Cardiac muscle cell (in vitro differentiated cells and primary cell): ENCODE data around the gene FAM124B. TPM values are rescaled to one million over a fixed set of nuclear protein-coding genes. Genes with fewer than 3 reads are reported as not detected.

ENCODE experiments used
- DNase-seq, 2 donors: peaks; one replicate each; pipeline versions ENCODE4 v3.0.0 to v3.0.0-alpha.2; 2010 to 2017; ENCODE audit warnings: low read depth in 1 of 2, low spot score in 1 of 2
- H3K27ac ChIP-seq: fragments of 200-600 bp; sonication (generic); 2 replicates; pipeline ENCODE4 v1.5.1; 2016
- H3K27me3 ChIP-seq: fragments of 200-600 bp; sonication (generic); 2 replicates; pipeline ENCODE4 v1.6.0; 2016; ENCODE audit warnings: control low read depth
- H3K36me3 ChIP-seq: fragments of 200-600 bp; sonication (generic); 2 replicates; pipeline ENCODE4 v1.5.1; 2016; ENCODE audit warnings: control low read depth
- H3K4me1 ChIP-seq: fragments of 200-600 bp; sonication (generic); 2 replicates; pipeline ENCODE4 v1.8.1; 2017; ENCODE audit warnings: low read depth, mild to moderate bottlenecking, mixed run types
- H3K4me3 ChIP-seq: fragments of 200-600 bp; sonication (generic); 2 replicates; pipeline ENCODE4 v1.5.1; 2016; ENCODE audit warnings: mild to moderate bottlenecking
- H3K9me3 ChIP-seq: fragments of 200-600 bp; sonication (generic); 2 replicates; pipeline ENCODE4 v1.5.1; 2017; ENCODE audit warnings: low read depth, mild to moderate bottlenecking, control low read depth
- polyA plus RNA-seq: library from polyadenylated mRNA; unstranded; fragments of >200 nt; fragmentation: Nextera tagmentation; extraction: Ambion mirVana; gene quantifications from 2 replicates; pipeline ENCODE4 v1.2.1, GENCODE V29; 2016
- total RNA-seq: library from RNA; depleted of rRNA; stranded (reverse); fragments of >200 nt; gene quantifications from 2 replicates; pipeline ENCODE4 v1.2.3, GENCODE V29; 2016
- TF ChIP-seq, protein P1 (sequence below): IDR thresholded peaks from 2 replicates; pipeline ENCODE4 v1.5.1; 2012; ENCODE audit warnings: low read depth, mild to moderate bottlenecking, low read length

The FAM124B gene
- total and polyA plus RNA-seq, 2 experiments from 2014 or later: 0.17 to 0.30 TPM

DNA sequence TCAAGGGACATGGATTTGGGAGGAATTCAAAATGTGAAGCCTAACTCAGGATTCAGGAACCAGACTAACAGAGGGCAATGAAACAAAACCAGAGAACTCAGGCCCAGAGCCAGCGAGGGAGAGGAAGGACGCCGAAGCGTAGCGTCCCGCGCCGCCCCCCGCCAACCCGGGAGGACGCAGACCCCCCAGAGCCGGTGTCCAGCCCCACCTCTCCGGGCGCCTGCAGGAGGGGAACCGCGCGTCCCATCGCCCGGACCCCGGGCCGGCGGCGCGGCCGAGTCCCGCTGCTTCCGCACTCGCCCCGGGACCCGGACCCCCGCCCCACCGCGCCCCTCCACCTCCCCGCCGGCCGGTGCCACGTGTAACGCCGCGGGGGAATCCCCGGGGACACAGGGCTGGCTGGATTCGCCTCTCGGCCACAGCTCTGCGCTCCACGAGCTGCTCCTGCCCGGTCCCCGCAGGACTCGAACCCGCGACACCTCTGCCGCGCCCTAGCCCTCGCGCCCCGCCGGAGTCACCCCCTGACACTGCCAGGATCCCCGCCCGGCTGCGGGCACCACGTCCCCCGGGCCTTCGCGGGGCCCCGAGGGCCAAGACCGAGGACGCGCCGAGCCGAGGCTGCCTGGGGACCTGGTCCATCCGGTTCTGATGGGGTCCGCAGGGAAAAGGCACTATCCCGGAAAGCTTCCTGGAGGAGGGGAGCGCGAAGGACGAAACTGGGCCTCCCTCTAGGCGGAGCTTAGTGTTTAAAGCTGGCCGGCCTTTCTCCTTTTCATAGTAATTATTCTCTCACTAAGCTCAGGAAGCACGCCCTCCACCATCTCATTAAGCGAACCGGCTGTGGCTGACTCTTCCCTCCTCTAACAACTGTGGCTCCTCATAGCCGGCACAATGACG is 40.4 kb upstream of the FAM124B start:
- H3K9me3 ChIP-seq: no peaks in the 10 kb centered on the region
- no peaks in the 10 kb centered on the region for H3K36me3 ChIP-seq
- DNase-seq: peak in 1 of 2 donors; percentile 48
- peaks cover 4% of the 10 kb centered on the region for H3K27me3 ChIP-seq
- TF ChIP-seq, protein P1, sequence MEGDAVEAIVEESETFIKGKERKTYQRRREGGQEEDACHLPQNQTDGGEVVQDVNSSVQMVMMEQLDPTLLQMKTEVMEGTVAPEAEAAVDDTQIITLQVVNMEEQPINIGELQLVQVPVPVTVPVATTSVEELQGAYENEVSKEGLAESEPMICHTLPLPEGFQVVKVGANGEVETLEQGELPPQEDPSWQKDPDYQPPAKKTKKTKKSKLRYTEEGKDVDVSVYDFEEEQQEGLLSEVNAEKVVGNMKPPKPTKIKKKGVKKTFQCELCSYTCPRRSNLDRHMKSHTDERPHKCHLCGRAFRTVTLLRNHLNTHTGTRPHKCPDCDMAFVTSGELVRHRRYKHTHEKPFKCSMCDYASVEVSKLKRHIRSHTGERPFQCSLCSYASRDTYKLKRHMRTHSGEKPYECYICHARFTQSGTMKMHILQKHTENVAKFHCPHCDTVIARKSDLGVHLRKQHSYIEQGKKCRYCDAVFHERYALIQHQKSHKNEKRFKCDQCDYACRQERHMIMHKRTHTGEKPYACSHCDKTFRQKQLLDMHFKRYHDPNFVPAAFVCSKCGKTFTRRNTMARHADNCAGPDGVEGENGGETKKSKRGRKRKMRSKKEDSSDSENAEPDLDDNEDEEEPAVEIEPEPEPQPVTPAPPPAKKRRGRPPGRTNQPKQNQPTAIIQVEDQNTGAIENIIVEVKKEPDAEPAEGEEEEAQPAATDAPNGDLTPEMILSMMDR: no peak
- H3K4me1 ChIP-seq: no peaks in the 10 kb centered on the region
- H3K27ac ChIP-seq: no peak overlapping the region
- H3K4me3 ChIP-seq: no peak overlapping the region

DNA sequence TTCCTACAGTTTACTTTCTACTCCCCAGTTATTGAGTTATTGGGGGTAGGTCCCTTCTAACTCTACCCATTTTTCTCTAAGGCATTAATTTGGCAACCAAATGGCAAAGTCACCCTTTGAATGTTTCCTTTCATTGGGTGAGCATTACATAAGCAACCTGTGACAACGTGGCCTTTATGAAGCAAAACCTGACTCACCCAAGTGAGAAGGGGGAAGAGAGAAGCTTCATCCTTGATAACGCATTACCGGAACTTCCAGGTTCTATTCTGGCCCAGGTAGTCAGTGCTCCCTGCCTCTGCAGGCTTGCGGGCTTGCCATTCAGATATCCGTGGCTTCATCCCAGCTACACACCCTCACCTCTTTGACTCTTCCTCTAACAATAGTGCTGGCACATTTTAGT is 39.1 kb upstream of the FAM124B start:
- no peak overlapping the region for H3K4me3 ChIP-seq
- H3K36me3 ChIP-seq: no peaks in the 10 kb centered on the region
- H3K4me1 ChIP-seq: no peaks in the 10 kb centered on the region
- DNase-seq: no peak
- TF ChIP-seq, protein P1: no peak
- no peak overlapping the region for H3K27ac ChIP-seq
- no peaks in the 10 kb centered on the region for H3K9me3 ChIP-seq
- peaks cover 4% of the 10 kb centered on the region for H3K27me3 ChIP-seq

DNA sequence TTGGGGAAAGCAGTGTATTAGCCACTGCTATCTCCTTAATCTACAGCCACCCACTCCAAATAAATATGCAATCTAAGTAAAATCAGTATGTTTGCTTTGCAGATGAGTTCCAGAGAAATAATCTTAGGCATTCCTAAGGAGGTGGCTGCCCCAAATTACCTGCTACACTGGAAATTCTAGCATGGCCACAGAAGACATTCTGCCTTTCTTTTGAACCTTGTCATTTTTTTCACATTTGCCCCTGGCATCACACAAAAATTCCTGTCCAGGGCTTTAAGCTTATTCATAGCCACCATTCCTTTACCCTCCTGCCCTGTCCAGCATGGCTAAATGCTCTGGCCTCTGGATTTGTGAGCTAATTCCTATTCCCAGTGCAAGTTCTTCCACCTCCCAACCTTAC is 36.8 kb upstream of the FAM124B start:
- no peak overlapping the region for H3K4me3 ChIP-seq
- no peaks in the 10 kb centered on the region for H3K4me1 ChIP-seq
- no peaks in the 10 kb centered on the region for H3K36me3 ChIP-seq
- TF ChIP-seq, protein P1: no peak
- H3K9me3 ChIP-seq: no peaks in the 10 kb centered on the region
- H3K27ac ChIP-seq: no peak overlapping the region
- H3K27me3 ChIP-seq: peaks cover 4% of the 10 kb centered on the region
- DNase-seq: no peak

DNA sequence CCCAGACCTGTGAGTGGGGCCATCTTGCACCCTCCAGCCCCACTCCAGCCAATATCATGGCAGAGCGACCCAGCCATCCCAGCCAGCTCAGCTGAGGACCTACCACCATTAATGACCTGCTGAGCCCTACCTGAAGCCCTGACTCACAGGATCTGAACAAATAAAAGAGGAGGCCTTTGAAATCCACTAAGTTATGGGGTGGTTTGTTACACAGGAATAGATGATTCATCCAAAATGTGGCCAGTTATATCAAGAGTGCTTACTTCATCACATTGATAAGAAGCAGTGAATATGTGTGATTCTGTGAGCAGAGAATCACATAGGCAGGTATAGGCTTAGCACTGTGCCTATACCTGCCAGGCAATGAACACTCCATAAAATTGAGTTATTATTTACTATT is 34.7 kb upstream of the FAM124B start:
- H3K4me3 ChIP-seq: no peak overlapping the region
- DNase-seq: peak in 1 of 2 donors; percentile 26
- H3K4me1 ChIP-seq: no peaks in the 10 kb centered on the region
- no peaks in the 10 kb centered on the region for H3K27me3 ChIP-seq
- H3K27ac ChIP-seq: no peak overlapping the region
- TF ChIP-seq, protein P1: no peak
- no peaks in the 10 kb centered on the region for H3K36me3 ChIP-seq
- H3K9me3 ChIP-seq: no peaks in the 10 kb centered on the region

DNA sequence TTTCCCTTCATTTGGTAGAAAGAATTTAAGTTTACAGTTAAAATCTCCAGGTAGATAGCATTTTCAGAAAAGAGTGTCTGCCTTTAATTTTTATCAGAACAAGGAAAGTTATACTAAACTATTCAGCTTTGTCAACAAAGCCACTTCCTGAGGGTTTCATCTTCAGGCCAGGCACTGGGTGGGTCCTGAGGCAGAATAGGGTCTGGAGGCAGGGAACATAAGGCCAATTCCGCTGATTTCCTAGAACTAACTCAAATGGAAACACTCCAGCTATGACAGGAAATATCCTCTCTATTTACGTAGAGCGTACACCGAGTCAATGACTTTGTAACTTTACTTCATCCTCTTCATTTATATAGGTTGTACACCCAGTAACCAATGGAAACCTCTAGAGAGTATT is 32.7 kb upstream of the FAM124B start:
- no peaks in the 10 kb centered on the region for H3K9me3 ChIP-seq
- no peaks in the 10 kb centered on the region for H3K4me1 ChIP-seq
- H3K4me3 ChIP-seq: no peak overlapping the region
- H3K27me3 ChIP-seq: no peaks in the 10 kb centered on the region
- H3K36me3 ChIP-seq: no peaks in the 10 kb centered on the region
- no peak for DNase-seq
- TF ChIP-seq, protein P1: no peak
- no peak overlapping the region for H3K27ac ChIP-seq
